CD4-positive, alpha-beta T cell (primary cell): Measurements from ENCODE around the gene ACVR1. TPM values are rescaled to one million over a fixed set of nuclear protein-coding genes. Genes with fewer than 3 reads are reported as not detected.

Source experiments
- ATAC-seq: fragments of 200-7000 bp; cut with Tn5 transposase; one replicate; pipeline ENCODE4 v1.10.0; 2022; ENCODE audit warnings: mild to moderate bottlenecking; ENCODE audit not compliant: poor library complexity
- CTCF ChIA-PET: fragments of 350-600 bp; sonication (Branson Sonifier 250); formaldehyde crosslinking; loops from one replicate; lab custom pipeline; 2021; ENCODE audit warnings: antibody characterized with exemption, inconsistent platforms; lab: Charles Lee
- POLR2A ChIA-PET: fragments of 350-600 bp; sonication (Branson Sonifier 250); formaldehyde crosslinking; loops from one replicate; lab custom pipeline; 2021; ENCODE audit warnings: antibody characterized with exemption, inconsistent platforms; lab: Charles Lee
- DNase-seq, 14 experiments: peaks; one replicate each; pipeline ENCODE4 v3.0.0-alpha.2; 2013 to 2020; ENCODE audit warnings: mixed read lengths in 2 of 14
- H3K27ac ChIP-seq, 2 donors: one replicate each; pipeline versions ENCODE4 v1.5.1 to v1.7.0; 2013; ENCODE audit warnings: low read length in 2 of 2, low read depth in 1 of 2, mild to moderate bottlenecking in 1 of 2
- H3K27me3 ChIP-seq, 2 experiments: 1 replicate in 1 of 2; 2 replicates in 1 of 2; pipeline versions ENCODE4 v1.6.1 to v1.7.0; 2013; ENCODE audit warnings: low read length in 2 of 2, control low read depth in 1 of 2, mild to moderate bottlenecking in 1 of 2, moderate library complexity in 1 of 2; ENCODE audit not compliant: insufficient read depth in 2 of 2, control insufficient read depth in 1 of 2
- H3K36me3 ChIP-seq: one replicate; pipeline ENCODE4 v1.6.1; 2013; ENCODE audit warnings: low read length, control low read depth; ENCODE audit not compliant: insufficient read depth
- H3K4me1 ChIP-seq: one replicate; pipeline ENCODE4 v1.6.1; 2013; ENCODE audit warnings: low read length, control low read depth; ENCODE audit not compliant: insufficient read depth
- H3K4me3 ChIP-seq: one replicate; pipeline ENCODE4 v1.5.1; 2013; ENCODE audit warnings: mild to moderate bottlenecking, low read length, moderate library complexity
- H3K9me3 ChIP-seq, 2 experiments: 1 replicate in 1 of 2; 2 replicates in 1 of 2; pipeline versions ENCODE4 v1.6.1 to v1.7.0; 2013; ENCODE audit warnings: low read length in 2 of 2, mild to moderate bottlenecking in 2 of 2, control low read depth in 1 of 2, moderate library complexity in 1 of 2; ENCODE audit not compliant: control insufficient read depth in 1 of 2, insufficient read depth in 1 of 2
- H3K27ac Mint-ChIP-seq: one replicate; pipeline ENCODE4 v1.8.0; 2020; ENCODE audit warnings: mixed read lengths
- H3K27me3 Mint-ChIP-seq: one replicate; pipeline ENCODE4 v1.8.0; 2021; ENCODE audit warnings: mixed read lengths
- H3K36me3 Mint-ChIP-seq: one replicate; pipeline ENCODE4 v1.8.0; 2021; ENCODE audit warnings: low read depth, mixed read lengths
- H3K4me1 Mint-ChIP-seq: one replicate; pipeline ENCODE4 v1.8.0; 2021; ENCODE audit warnings: low read depth, mixed read lengths
- H3K4me3 Mint-ChIP-seq: one replicate; pipeline ENCODE4 v1.8.0; 2020; ENCODE audit warnings: mild to moderate bottlenecking, mixed read lengths
- H3K9me3 Mint-ChIP-seq: one replicate; pipeline ENCODE4 v1.8.0; 2020; ENCODE audit warnings: mixed read lengths
- intact Hi-C, 2 experiments: fragments of 100-400 bp; cut with DNase I in 1 of 2; cut with micrococcal nuclease in 1 of 2; formaldehyde crosslinking; loops; one replicate each; pipeline versions ENCODE4 v1.15.1 to v1.9.0; 2023 to 2025; cut with DNase I, micrococcal nuclease
- total RNA-seq, 174 experiments: library from RNA in 2 of 174; stranded (reverse) in 2 of 174; gene quantifications; one replicate each; pipeline ENCODE4 v1.2.3 and lab custom pipeline; 2021 to 2026
- TF ChIP-seq, protein P1 (sequence below): fragments of 200-600 bp; IDR thresholded peaks from one replicate; pipeline ENCODE4 v1.8.0; 2022; ENCODE audit warnings: antibody characterized with exemption, mild to moderate bottlenecking

The ACVR1 gene
- total RNA-seq, 2 experiments from 2014 or later, result 14.3 to 16.7 TPM

DNA sequence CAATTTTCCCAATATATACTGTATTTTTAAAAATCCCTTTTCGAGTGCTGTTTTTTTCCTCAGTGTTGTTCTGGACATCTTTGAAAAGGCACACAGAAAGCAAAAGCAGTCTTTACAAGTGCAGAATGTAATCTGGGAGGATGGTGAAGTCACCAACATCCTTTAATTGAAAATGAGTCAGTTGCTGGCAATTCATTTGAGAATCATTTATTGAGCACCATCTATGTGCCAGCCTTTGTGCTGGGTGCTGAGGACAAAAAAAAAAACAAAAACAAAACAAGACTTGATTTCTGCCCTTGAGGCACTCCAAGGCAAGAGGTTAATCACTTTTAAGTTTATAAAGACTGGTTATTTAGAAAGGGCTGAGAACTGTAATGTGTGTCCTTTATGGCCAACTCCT is 46.7 kb upstream of the ACVR1 start:
- POLR2A ChIA-PET, result no interaction called here
- TF ChIP-seq, protein P1, sequence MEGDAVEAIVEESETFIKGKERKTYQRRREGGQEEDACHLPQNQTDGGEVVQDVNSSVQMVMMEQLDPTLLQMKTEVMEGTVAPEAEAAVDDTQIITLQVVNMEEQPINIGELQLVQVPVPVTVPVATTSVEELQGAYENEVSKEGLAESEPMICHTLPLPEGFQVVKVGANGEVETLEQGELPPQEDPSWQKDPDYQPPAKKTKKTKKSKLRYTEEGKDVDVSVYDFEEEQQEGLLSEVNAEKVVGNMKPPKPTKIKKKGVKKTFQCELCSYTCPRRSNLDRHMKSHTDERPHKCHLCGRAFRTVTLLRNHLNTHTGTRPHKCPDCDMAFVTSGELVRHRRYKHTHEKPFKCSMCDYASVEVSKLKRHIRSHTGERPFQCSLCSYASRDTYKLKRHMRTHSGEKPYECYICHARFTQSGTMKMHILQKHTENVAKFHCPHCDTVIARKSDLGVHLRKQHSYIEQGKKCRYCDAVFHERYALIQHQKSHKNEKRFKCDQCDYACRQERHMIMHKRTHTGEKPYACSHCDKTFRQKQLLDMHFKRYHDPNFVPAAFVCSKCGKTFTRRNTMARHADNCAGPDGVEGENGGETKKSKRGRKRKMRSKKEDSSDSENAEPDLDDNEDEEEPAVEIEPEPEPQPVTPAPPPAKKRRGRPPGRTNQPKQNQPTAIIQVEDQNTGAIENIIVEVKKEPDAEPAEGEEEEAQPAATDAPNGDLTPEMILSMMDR, result no peak
- intact Hi-C loops, result no loop called here
- H3K4me3 ChIP-seq, result no peak overlapping the region
- no peak for ATAC-seq
- no peak for DNase-seq
- no peaks in the 10 kb centered on the region for H3K27me3 ChIP-seq
- Mint-ChIP-seq H3K27me3 (no peaks in the 10 kb centered on the region), H3K4me1 (no peaks in the 10 kb centered on the region), H3K27ac (no peak overlapping the region), H3K4me3 (no peak overlapping the region), H3K9me3 (no peaks in the 10 kb centered on the region), H3K36me3 (no peaks in the 10 kb centered on the region)
- no peaks in the 10 kb centered on the region for H3K4me1 ChIP-seq
- no peaks in the 10 kb centered on the region for H3K36me3 ChIP-seq
- H3K27ac ChIP-seq, result no peak overlapping the region
- H3K9me3 ChIP-seq, result no peaks in the 10 kb centered on the region
- CTCF ChIA-PET, result no interaction called here

GRCh38 chr2:157922336-157922735 is 46.2 kb upstream of the ACVR1 start:
- H3K9me3 Mint-ChIP-seq, result no peaks in the 10 kb centered on the region
- H3K36me3 Mint-ChIP-seq, result no peaks in the 10 kb centered on the region
- no peaks in the 10 kb centered on the region for H3K4me1 Mint-ChIP-seq
- CTCF ChIA-PET, result no interaction called here
- H3K27me3 Mint-ChIP-seq, result no peaks in the 10 kb centered on the region
- no peak overlapping the region for H3K4me3 ChIP-seq
- H3K4me1 ChIP-seq, result no peaks in the 10 kb centered on the region
- no peak overlapping the region for H3K27ac Mint-ChIP-seq
- DNase-seq (no peak), ATAC-seq (no peak)
- no peak overlapping the region for H3K4me3 Mint-ChIP-seq
- intact Hi-C loops, result no loop called here
- no peak overlapping the region for H3K27ac ChIP-seq
- H3K27me3 ChIP-seq, result no peaks in the 10 kb centered on the region
- POLR2A ChIA-PET, result no interaction called here
- H3K9me3 ChIP-seq, result no peaks in the 10 kb centered on the region
- H3K36me3 ChIP-seq, result no peaks in the 10 kb centered on the region
- TF ChIP-seq, protein P1, result no peak

- Histone ChIP-seq H3K4me1 (no peaks in the 10 kb centered on the region), H3K27ac (no peak overlapping the region), H3K36me3 (no peaks in the 10 kb centered on the region), H3K4me3 (no peak overlapping the region), H3K27me3 (no peaks in the 10 kb centered on the region), H3K9me3 (no peaks in the 10 kb centered on the region)
- H3K4me1 Mint-ChIP-seq, result no peaks in the 10 kb centered on the region
- no peaks in the 10 kb centered on the region for H3K9me3 Mint-ChIP-seq
- CTCF ChIA-PET, result no interaction called here
- POLR2A ChIA-PET, result no interaction called here
- TF ChIP-seq, protein P1, result no peak
- intact Hi-C loops, result no loop called here
- DNase-seq, result no peak
- ATAC-seq, result no peak
- no peaks in the 10 kb centered on the region for H3K27me3 Mint-ChIP-seq
- H3K27ac Mint-ChIP-seq, result no peak overlapping the region
- H3K36me3 Mint-ChIP-seq, result no peaks in the 10 kb centered on the region
- H3K4me3 Mint-ChIP-seq, result no peak overlapping the region
Measured at GRCh38 chr2:157920736-157921135, 44.6 kb upstream of the ACVR1 start.
